A549 treated with ZK216348 at 1 μM for 4 hours (cell line): ENCODE results near the gene SEPTIN1. TPM values are rescaled to one million over a fixed set of nuclear protein-coding genes. Genes with fewer than 3 reads are reported as not detected.

Experiments
- total RNA-seq: library from RNA; stranded (reverse); fragments of 200-300 nt; extraction: Qiagen RNA extraction; gene quantifications from 5 replicates; pipeline ENCODE4 v1.2.3, GENCODE V29; 2022; ENCODE audit warnings: low read depth

Gene SEPTIN1
- total RNA-seq: 1.9 to 2.3 TPM (median 2.2 TPM) in 5 replicates

GRCh38 chr16:30382111-30382881 is at the start of gene SEPTIN1:
Gene SEPTIN1, minus strand, starts transcription at chr16:30382561. Its CDS starts 19 bp downstream, at chr16:30382542.

GRCh38 chr16:30429678-30430427 is 47.5 kb upstream of the SEPTIN1 start, which contains the start of gene DCTPP1:
Gene DCTPP1, minus strand, starts transcription at chr16:30430030. Its CDS starts 50 bp downstream, at chr16:30429980.

GRCh38 chr16:30407102-30407803 is 24.9 kb upstream of the SEPTIN1 start, which contains the start of gene ZNF771:
Gene ZNF771, plus strand, starts transcription at chr16:30407606. Its CDS starts 448 bp downstream, at chr16:30408054.

GRCh38 chr16:30395155-30395991 is 13.0 kb upstream of the SEPTIN1 start, which contains the start of gene ZNF48:
Gene ZNF48, plus strand, starts transcription at chr16:30395420. Its CDS starts 375 bp downstream, at chr16:30395795.

GRCh38 chr16:30374538-30374937 is 7.8 kb downstream of the SEPTIN1 start, which contains the start of gene MYL11:
Gene MYL11, plus strand, starts transcription at chr16:30374802. Its CDS starts 56 bp downstream, at chr16:30374858.

GRCh38 chr16:30370456-30371247 is 11.7 kb downstream of the SEPTIN1 start, which contains the start of gene TBC1D10B:
Gene TBC1D10B, minus strand, starts transcription at chr16:30370494. Its CDS starts 311 bp downstream, at chr16:30370183.

GRCh38 chr16:30355144-30355953 is 27.0 kb downstream of the SEPTIN1 start, which contains the start of gene CD2BP2:
Gene CD2BP2, minus strand, starts transcription at chr16:30355308. Its CDS starts 627 bp downstream, at chr16:30354681.

Other genes with a start within 250 kb of the SEPTIN1 start
- 2.7 to 5.1 TPM (median 3.0 TPM) in 5 replicates for gene CORO1A, start 199.0 kb downstream of the SEPTIN1 start, total RNA-seq
- gene BOLA2B, start 188.9 kb downstream of the SEPTIN1 start, total RNA-seq: 162 to 210 TPM (median 202 TPM) in 5 replicates
- 6.4 to 29.4 TPM (median 11.8 TPM) in 5 replicates for gene SLX1A, start 188.7 kb downstream of the SEPTIN1 start, total RNA-seq
- gene SULT1A3, start 183.3 kb downstream of the SEPTIN1 start, total RNA-seq: 4.1 to 12.4 TPM (median 7.9 TPM) in 5 replicates
- 0.62 to 3.6 TPM (median 2.0 TPM) in 5 replicates for gene NPIPB13, start 134.1 kb downstream of the SEPTIN1 start, total RNA-seq
- gene CD2BP2, start 27.3 kb downstream of the SEPTIN1 start, total RNA-seq: 61.1 to 68.0 TPM (median 65.1 TPM) in 5 replicates
- 19.1 to 34.9 TPM (median 33.6 TPM) in 5 replicates for gene TBC1D10B, start 12.1 kb downstream of the SEPTIN1 start, total RNA-seq
- gene MYL11, start 7.8 kb downstream of the SEPTIN1 start, total RNA-seq: not detected in 5 replicates
- 11.3 to 14.8 TPM (median 13.1 TPM) in 5 replicates for gene ZNF48, start 12.9 kb upstream of the SEPTIN1 start, total RNA-seq
- 2.9 to 6.7 TPM (median 6.1 TPM) in 5 replicates for gene ZNF771, start 25.0 kb upstream of the SEPTIN1 start, total RNA-seq
- gene DCTPP1, start 47.5 kb upstream of the SEPTIN1 start, total RNA-seq: 85.1 to 139 TPM (median 127 TPM) in 5 replicates
- 47.5 to 50.9 TPM (median 48.1 TPM) in 5 replicates for gene SEPHS2, start 63.3 kb upstream of the SEPTIN1 start, total RNA-seq
- gene ITGAL, start 90.2 kb upstream of the SEPTIN1 start, total RNA-seq: 0.15 to 0.32 TPM (median 0.20 TPM) in 3 of 5 replicates, not detected in the others
- 30.8 to 51.6 TPM (median 48.5 TPM) in 5 replicates for gene ZNF768, start 144.0 kb upstream of the SEPTIN1 start, total RNA-seq
- gene ZNF747, start 152.3 kb upstream of the SEPTIN1 start, total RNA-seq: 2.7 to 4.7 TPM (median 4.1 TPM) in 5 replicates
- 3.1 to 7.0 TPM (median 5.5 TPM) in 5 replicates for gene ZNF764, start 175.8 kb upstream of the SEPTIN1 start, total RNA-seq
- gene ZNF688, start 189.2 kb upstream of the SEPTIN1 start, total RNA-seq: 6.1 to 12.0 TPM (median 7.0 TPM) in 5 replicates
- not detected in 5 replicates for gene ZNF785, start 203.1 kb upstream of the SEPTIN1 start, total RNA-seq
- 7.7 to 9.6 TPM (median 8.6 TPM) in 5 replicates for gene ZNF689, start 227.8 kb upstream of the SEPTIN1 start, total RNA-seq